Activated effector memory CD4-positive, alpha-beta T cell treated with anti-CD3 and anti-CD28 coated beads, Interleukin-2, amount 50 U/mL, for 16 hours (primary cell): ENCODE results near the gene WIPI1.
"Not testable (repeated sequence)": the region's sequence is repeated elsewhere in the genome, so short reads cannot be mapped to it uniquely, and the experiment has no call there.

Source experiments
- DNase-seq: peaks from one replicate; pipeline ENCODE4 v3.0.0-alpha.2; 2020

WIPI1 gene

DNA sequence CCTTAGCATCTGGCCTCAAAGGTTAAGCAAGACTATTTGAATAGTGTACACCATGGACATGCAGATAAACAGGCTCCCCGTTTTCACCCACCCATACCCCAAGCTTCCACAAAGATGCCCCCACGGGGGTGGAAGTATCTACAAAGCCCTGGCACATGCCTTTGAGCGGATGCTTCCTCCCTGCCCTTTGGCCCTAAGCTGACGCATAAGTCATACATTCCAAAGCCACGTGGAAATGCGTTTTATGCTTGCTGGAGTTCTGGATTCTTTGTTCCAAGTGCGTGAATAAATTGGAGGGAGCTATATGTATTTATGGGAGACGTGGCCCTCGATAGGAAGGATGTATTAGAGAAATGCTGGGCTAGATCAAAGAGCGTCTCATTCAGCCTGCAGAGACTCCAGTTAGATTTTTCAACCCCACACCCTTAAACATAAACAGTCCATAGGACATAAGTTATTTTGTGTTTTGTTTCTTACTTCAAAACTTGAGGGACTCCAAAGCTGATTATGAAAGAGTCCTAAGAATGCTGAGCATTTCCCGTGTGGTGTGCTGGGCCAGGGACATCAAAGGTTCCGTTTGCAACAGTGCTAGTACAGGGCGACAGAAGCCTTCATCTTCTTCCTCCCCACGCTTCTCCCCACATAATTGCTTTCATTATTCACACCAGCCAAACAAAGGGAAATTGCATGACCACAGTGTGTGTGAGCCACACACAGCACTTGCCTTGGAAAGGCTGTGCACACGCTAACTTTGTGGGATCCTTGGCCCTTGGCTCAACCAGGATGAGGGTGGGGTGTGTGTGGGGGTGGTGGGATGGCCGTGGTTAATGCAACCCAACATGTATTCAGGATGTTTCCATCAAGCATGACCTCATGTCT is 73.6 kb downstream of the WIPI1 start:
- no peak for DNase-seq

DNA sequence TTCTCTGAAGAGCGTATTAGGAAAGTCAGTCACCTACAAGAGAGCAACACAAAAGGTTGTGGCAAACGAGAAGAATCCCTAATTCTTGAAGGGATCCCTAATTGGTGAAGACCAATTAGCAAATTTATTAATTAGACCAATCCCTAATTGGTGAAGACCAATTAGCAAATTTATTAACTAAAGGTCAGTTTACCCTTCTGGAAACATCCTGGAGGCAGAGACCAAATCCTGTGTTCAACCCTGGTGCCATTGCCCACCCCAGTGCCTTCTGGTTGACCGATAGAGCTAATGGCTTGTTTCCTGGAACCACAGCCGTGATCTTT is 74.2 kb downstream of the WIPI1 start:
- no peak for DNase-seq

DNA sequence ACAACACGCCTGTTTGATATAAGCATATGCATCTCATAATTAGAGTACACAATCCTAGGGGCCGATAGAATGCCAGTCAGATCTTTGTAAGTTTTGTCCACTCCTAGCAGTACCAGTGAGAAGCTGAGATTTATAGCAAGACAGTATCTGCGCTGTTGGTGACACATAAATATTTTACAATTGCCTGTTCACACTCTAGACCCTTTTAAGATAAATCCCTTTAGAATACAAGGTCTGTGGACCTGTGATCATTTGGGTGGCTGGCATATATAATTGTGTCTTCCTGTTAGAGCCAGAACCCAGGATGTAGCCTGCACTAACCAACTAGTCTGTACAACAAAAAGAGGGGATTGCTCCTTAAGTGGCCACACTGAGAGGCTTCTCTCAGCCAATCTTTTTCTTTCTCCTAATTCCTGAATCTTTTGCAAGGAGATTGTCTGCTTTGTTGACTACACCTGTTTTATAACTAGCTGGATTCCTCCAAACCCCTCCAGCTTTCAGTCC is 74.7 kb downstream of the WIPI1 start:
- DNase-seq = no peak

DNA sequence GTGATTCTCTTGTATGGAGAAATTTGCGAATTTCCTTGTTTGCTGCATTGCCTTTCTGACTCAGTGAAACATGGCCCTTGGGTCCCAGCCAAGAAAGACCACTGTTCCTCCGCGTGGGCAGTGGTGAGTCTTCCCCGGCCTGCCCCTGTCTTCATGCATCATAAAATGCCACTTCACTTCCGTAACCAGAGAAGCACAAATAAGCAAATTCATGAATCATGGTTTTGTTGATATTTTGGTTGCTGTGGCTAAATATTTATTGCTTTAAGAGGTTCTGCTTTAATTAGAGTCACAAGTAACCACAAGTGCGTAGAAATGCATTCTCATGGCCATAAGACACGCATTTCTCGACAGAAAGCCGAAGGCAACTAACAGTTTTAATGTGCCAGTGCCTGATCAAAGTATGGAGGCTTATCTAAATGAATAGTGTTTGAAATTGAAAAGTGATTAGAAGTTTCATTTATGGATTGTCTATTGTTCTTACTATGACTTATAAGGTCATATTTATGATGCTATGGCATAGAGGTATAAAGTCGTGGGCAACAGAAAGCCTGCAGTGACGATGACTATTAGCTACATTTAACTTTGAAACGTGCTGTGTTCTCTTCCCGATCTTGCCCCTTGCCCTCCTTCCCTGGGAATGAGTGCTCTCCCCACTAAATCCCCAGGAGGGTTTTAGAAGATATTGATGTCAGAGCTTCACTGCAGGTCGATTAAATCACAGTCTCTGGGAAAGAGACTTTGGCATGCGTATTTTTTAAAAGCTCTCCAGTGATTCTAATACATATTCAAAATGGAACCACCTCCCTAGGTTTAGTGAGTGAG is 76.0 kb downstream of the WIPI1 start:
- no peak for DNase-seq

DNA sequence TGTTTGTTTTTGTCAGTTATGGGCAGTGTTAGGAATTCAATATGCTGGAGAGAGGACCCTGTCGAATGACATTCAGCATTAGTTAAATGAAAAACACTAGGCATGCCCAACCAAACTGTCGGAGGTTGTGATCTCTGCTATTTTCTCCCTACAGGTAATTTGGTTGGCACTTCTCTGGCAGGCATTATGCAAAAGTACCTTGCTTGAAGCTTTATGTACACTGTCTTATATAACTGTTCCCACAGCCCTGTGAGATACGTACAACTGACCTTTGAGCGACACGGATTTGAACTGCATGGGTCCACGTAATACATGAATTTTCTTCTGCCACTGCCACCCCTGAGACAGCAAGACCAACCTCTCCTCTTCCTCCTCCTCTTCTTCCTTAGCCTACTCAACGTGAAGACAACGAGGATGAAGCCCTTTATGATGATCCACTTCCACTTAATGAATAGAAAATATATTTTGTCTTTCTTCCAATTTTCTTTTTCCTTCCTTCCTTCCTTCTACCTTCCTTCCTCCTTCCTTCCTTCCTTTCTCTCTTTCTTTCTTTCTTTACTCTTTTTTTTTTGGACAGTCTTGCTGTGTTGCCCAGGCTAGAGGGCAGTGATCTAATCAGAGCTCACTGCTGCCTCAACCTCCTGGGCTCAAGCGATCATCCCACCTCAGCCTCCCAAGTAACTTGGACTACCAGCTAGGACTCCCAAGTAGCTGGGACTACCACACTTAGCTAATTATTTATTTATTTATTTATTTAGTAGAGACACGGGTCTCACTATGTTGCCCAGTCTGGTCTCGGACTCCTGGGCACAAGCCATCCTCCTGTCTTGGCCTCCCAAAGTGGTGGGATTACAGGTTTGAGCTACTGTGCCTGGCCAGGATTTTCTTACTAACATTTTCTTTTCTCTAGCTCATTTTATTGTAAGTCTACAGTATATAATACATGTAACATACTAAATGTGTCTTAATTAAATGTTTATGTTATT is 77.3 kb downstream of the WIPI1 start:
- DNase-seq = no peak

DNA sequence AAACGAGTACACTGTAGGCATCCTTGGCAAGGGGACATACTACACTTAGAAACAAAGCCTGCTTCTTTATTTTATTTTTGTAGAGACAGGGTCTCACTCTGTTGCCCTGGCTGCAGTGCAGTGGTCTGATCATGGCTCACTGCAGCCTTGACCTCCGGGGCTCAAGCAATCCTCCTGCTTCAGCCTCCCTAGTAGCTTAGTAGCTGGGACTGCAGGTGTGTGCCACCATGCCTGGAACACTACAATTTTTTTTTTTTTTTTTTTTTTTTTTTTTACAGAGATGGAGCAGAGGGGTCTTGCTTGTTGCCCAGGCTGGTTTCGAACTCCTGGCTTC is 78.2 kb downstream of the WIPI1 start:
- no peak for DNase-seq

DNA sequence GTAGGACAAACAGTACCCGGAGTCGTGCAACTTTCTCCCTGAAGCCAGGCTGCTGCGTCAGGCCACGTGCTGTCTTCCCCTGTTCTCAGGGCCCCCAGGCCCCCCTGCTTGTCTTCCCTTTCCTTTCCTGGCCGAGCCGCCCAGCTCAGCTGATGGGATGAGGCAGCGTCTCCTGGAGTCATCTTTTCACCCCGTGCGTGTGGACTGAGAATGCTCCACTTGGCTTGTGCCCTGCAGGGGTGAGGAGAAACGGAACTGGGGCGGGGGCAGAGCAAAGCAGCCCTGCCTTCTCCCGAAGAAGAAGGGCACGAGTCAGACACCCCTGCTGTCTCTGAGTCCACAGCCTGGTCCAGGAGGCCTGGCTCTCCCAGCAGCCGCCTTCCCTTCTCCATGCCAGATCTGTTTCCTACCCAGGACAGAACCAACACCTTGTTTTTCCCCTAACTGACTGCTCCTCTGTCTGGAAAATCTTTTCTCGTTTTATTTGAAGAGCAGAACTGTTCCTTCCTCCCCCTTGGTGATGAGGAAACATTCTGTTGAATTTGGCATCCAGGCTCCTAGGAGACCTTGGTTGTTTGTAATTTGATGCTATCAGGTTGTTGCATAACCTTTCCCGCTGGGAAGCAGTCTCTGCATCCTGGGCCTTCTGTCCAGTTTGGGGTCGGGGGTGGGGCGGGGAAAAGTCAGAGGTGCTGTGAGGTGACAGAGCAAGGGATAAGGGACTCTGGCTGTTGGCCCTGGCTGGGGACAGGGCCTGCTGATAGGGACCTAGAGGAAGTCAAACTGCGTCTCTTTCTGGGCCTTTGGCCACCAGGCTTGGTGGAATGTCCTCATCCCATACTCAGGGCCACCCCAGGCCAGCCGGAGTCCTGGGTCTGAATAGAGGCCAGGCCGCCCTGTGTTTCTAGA is 78.8 kb downstream of the WIPI1 start:
- no peak for DNase-seq

DNA sequence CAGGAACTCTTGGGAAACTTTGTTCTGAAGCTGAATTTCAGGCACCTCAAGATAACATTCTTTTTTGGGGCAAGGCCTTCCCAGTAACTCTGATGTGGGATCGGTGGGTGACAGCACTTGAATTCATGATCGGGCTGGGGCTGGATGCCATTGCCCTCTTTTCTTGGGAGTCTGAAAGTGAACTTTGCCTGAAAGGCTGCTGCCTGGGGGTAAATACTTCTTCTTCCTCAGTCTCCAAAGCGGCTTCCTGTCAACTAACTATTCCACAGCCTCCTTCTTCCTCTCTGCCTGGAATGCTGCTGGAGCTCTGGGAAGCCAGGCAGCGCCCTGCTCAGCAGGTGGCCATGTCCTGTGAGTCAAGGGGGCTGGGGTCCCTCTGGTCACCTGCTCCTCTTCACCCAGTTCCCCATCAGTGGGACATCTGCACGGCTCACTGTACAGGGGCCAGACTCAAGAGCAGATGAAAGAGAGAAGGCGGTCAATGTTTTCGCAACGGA is 79.5 kb downstream of the WIPI1 start:
- no peak for DNase-seq

DNA sequence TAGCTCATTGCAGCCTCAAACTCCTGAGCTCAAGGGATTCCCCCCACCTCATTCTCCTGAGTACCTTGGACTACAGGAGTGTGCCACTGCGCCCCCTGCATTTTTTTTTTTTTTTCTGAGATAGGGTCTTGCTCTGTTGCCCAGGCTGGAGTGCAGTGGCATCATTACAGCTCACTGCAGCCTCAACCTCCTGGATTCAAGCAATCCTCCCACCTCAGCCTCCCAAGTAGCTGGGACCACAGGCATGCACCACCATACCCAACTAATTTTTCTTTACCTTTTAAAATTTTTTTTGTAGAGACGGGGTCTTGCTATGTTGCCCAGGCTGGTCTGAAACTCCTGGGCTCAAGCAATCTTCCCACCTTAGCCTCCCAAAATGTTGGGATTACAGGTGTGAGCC is 81.1 kb downstream of the WIPI1 start:
- DNase-seq = not testable (repeated sequence)

DNA sequence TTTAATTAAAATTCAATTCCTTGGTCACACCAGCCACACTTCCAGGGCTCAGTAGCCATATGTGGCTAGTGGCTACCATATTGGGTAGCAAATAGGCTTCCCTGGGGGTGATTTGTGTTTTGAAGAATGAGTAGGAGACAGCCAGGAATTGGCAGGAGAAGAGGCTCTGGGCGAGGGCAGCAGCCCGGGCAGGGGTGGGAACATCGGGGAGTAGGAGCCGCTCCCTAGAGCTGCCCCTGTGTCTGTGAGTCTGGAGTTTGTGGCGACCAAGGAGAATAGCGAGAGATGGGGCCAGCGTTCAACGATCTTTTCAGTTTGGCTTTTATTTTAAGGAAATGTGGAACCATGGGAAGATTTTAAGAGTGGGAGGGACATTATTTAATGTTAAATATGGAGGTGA is 81.7 kb downstream of the WIPI1 start:
- no peak for DNase-seq
